Heart right ventricle (tissue), 16 donors: ENCODE data around the gene RASSF8. TPM values are rescaled to one million over a fixed set of nuclear protein-coding genes. Genes with fewer than 3 reads are reported as not detected.
A peak's percentile ranks its signal among the peaks of the same experiment; 100 is the strongest.

ENCODE experiments used
- ATAC-seq, 8 donors: fragments of 200-7000 bp; cut with Tn5 transposase; one replicate each; pipeline ENCODE4 v1.9.1; 2020; ENCODE audit warnings: mild to moderate bottlenecking in 8 of 8, moderate library complexity in 8 of 8, moderate number of reproducible peaks in 1 of 8
- DNase-seq, 2 donors: peaks; one replicate each; pipeline ENCODE4 v3.0.0-alpha.2; 2020
- H3K27ac ChIP-seq, 10 donors: fragments of 200-600 bp; sonication (generic) in 2 of 10; one replicate each; pipeline versions ENCODE4 v1.5.0 to v1.8.0; 2020 to 2022; ENCODE audit warnings: mild to moderate bottlenecking in 3 of 10
- H3K27me3 ChIP-seq, 7 donors: fragments of 200-600 bp; one replicate each; pipeline ENCODE4 v1.8.0; 2021 to 2022; ENCODE audit warnings: mild to moderate bottlenecking in 2 of 7
- H3K36me3 ChIP-seq, 9 donors: fragments of 200-600 bp; sonication (generic) in 1 of 9; one replicate each; pipeline versions ENCODE4 v1.5.0 to v1.8.0; 2020 to 2022; ENCODE audit warnings: mild to moderate bottlenecking in 2 of 9
- H3K4me1 ChIP-seq, 9 donors: fragments of 200-600 bp; sonication (generic) in 1 of 9; one replicate each; pipeline versions ENCODE4 v1.5.0 to v1.8.0; 2020 to 2022; ENCODE audit warnings: mild to moderate bottlenecking in 4 of 9
- H3K4me3 ChIP-seq, 10 donors: fragments of 200-600 bp; sonication (generic) in 2 of 10; one replicate each; pipeline versions ENCODE4 v1.5.0 to v1.8.0; 2020 to 2022; ENCODE audit warnings: mild to moderate bottlenecking in 7 of 10, moderate library complexity in 2 of 10
- H3K9me3 ChIP-seq, 11 donors: fragments of 200-600 bp in 10 of 11; sonication (generic) in 2 of 11; one replicate each; pipeline versions ENCODE4 v1.5.0 to v1.8.0; 2013 to 2022; ENCODE audit warnings: mild to moderate bottlenecking in 2 of 11, control low read depth in 1 of 11, moderate library complexity in 1 of 11
- WGBS, 2 donors: extraction: QIAGEN DNeasy Blood & Tissue Kit; methylation state at CpG; one replicate each; pipeline ENCODE4 v1.1.7; 2013; ENCODE audit warnings: inconsistent platforms in 1 of 2; 5-methylcytosine and 5-hydroxymethylcytosine counted together
- intact Hi-C, 10 donors: fragments of 100-400 bp; cut with DNase I; formaldehyde crosslinking; loops; one replicate each; pipeline versions ENCODE4 v1.11.1 to v1.14.2; 2022
- polyA plus RNA-seq, 2 donors: library from polyadenylated mRNA; stranded (reverse); fragments of 200-250 nt; gene quantifications; one replicate each; pipeline ENCODE4 v1.2.3, GENCODE V29; 2013
- total RNA-seq, 10 donors: library from RNA; stranded (reverse); fragmentation: NEBNext Ultra II Directional in 3 of 10; extraction: Animal tissue kit (Norgen Biotek cat#: 25700) in 3 of 10; gene quantifications; one replicate each; pipeline versions ENCODE4 v1.2.1 to v1.2.4, GENCODE V29; 2021 to 2023
- TF ChIP-seq, protein P1 (sequence below), 9 donors: fragments of 200-600 bp; sonication (generic) in 2 of 9; IDR thresholded peaks; one replicate each; pipeline versions ENCODE4 v1.5.0 to v1.8.0; 2021 to 2022; ENCODE audit warnings: antibody characterized with exemption in 9 of 9, mild to moderate bottlenecking in 5 of 9, moderate library complexity in 1 of 9
- donor health status: Arrhythmogenic right ventricular cardiomyopathy.
- donor health status: ischemic (EF 13 %, LVEDD 7.1; RV severe dilation, severe dysfunction).
- donor health status: healthy with polysubstance abuse.
- donor health status: DM: no; HTN: yes; CAD: no.
- donor health status: DM: no; HTN: no; CAD: no.
- donor health status: ischemic (EF 25% LVEDD 6.9; RV normal size, moderate dysfunction).
- donor health status: ischemic (EF 25% LVEDD 5.7; RV mildly dilated, moderate dysfunction).
- donor health status: healthy.
- donor health status: DM: yes; HTN: yes; CAD: no.
- donor health status: Ischemic cardiomyopathy.
- donor health status: ischemic (EF 35%, LVEDD 5.7; RV mildly dilated, moderate dysfunction).
- donor health status: nonischemic (EF 11% LVEDD 7.7; RV severe dilation, severe dysfunction).
- donor health status: DM: yes; HTN: yes; CAD: no.
- donor health status: PGD.
- donor health status: ischemic (EF 29% LVEDD 5.4; RV normal size, mild dysfunction).
- donor health status: nonischemic (EF 23%, LVEDD 6.1; RV moderate dilation, normal function).

Gene RASSF8
- total and polyA plus RNA-seq, 12 donors = 5.7 to 43.9 (median 28.9) TPM

DNA sequence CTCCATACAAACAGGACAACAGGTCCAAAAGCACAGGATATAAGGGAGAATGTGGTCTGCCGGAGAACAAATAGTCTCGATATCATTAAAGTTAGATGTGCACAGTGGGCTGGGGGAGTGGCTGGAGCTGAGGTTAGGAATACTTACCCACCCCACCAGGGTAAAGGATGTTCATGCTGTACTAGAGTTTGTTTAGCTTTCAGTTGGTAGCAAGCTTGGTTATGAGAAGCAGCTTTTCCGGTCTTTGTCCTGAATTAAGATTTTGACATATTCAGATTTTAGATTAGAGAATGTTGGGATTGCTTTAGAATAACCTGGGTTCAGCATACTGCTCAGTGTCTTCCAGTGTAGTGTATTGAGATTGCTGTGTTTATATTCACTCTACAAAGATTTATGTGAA is 16.7 kb downstream of the RASSF8 start:
- ATAC-seq (no peak), DNase-seq (no peak)
- Histone ChIP-seq H3K4me3 (no peak overlapping the region), H3K9me3 (no peaks in the 10 kb centered on the region), H3K4me1 (peaks cover 3 to 85% (median 31%) of the 10 kb centered on the region in 9 donors), H3K36me3 (no peaks in the 10 kb centered on the region), H3K27ac (peak overlapping the region in 3 of 10 donors; percentile 17 to 30 (median 21)), H3K27me3 (no peaks in the 10 kb centered on the region)
- TF ChIP-seq, protein P1, sequence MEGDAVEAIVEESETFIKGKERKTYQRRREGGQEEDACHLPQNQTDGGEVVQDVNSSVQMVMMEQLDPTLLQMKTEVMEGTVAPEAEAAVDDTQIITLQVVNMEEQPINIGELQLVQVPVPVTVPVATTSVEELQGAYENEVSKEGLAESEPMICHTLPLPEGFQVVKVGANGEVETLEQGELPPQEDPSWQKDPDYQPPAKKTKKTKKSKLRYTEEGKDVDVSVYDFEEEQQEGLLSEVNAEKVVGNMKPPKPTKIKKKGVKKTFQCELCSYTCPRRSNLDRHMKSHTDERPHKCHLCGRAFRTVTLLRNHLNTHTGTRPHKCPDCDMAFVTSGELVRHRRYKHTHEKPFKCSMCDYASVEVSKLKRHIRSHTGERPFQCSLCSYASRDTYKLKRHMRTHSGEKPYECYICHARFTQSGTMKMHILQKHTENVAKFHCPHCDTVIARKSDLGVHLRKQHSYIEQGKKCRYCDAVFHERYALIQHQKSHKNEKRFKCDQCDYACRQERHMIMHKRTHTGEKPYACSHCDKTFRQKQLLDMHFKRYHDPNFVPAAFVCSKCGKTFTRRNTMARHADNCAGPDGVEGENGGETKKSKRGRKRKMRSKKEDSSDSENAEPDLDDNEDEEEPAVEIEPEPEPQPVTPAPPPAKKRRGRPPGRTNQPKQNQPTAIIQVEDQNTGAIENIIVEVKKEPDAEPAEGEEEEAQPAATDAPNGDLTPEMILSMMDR (IDR thresholded peaks at IDR 0.05) = no peak
- intact Hi-C loops = loop anchor here in 1 of 10 donors (5.0 kb wide), 1 partner anchor 37 kb away; no protein-coding TSS in a partner anchor
- 77 to 80% methylated on average over 3 of the region's 3 CpGs for WGBS, 2 donors

DNA sequence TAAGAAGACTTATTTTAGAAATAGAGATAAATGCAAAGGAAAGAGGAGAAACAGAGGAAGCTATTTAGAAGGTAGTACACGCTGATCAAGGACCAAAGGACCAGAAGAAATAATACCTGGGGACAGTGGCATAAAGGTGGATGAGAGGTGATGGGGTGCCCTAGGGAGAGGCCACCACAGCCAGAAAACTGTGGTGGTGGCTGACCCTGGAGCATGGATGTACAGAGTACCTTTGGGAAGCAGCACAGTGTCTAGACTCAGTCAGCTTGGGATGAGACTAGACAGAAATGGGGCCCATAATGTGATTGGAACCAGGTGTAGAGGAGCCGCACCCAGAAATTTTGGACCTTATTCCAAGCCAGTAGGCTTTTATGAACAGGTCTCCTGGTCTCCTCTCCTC is 17.2 kb downstream of the RASSF8 start:
- Histone ChIP-seq H3K4me1 (peaks cover 3 to 79% (median 31%) of the 10 kb centered on the region in 9 donors), H3K36me3 (no peaks in the 10 kb centered on the region), H3K27me3 (no peaks in the 10 kb centered on the region), H3K4me3 (peak overlapping the region in 2 of 10 donors; percentile 0 to 19), H3K27ac (peak overlapping the region in 4 of 10 donors; percentile 21 to 36 (median 28)), H3K9me3 (no peaks in the 10 kb centered on the region)
- 91 to 94% methylated on average over 2 of the region's 2 CpGs for WGBS, 2 donors
- peak in 4 of 8 donors; percentile 16 to 29 (median 21) for ATAC-seq
- TF ChIP-seq, protein P1 (IDR thresholded peaks at IDR 0.05) = no peak
- intact Hi-C loops = loop anchor here in 1 of 10 donors (5.0 kb wide), 1 partner anchor 37 kb away; no protein-coding TSS in a partner anchor
- DNase-seq = no peak

DNA sequence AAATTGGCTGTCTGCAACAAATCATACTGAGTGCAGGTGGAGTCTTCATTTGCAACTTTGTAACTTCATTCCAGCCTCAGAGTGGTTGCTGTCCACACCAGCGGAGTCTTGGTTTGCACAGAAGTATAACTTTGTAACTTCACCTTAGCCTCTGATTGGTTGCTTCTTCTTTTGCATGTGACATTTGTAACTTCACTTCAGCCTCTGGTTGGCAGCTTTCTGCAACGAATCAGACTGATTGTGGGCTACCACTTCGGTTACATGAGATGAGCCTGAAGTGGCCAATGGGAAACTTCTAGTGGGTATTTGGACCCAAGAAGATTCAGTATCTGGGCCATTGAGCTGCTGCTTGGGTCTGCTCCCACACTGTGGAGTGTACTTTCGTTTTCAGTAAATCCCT is 17.8 kb downstream of the RASSF8 start:
- intact Hi-C loops = loop anchor here in 1 of 10 donors (5.0 kb wide), 1 partner anchor 36 kb away; no protein-coding TSS in a partner anchor
- Histone ChIP-seq H3K9me3 (no peaks in the 10 kb centered on the region), H3K27me3 (no peaks in the 10 kb centered on the region), H3K4me1 (peaks cover 3 to 74% (median 28%) of the 10 kb centered on the region in 9 donors), H3K4me3 (peak overlapping the region in 3 of 10 donors; percentile 0 to 19 (median 11)), H3K27ac (peak overlapping the region in 3 of 10 donors; percentile 21 to 36 (median 30)), H3K36me3 (no peaks in the 10 kb centered on the region)
- DNase-seq = no peak
- TF ChIP-seq, protein P1 (IDR thresholded peaks at IDR 0.05) = no peak
- 79 to 90% methylated on average over 4 of the region's 4 CpGs for WGBS, 2 donors
- ATAC-seq = peak in 1 of 8 donors; percentile 23

DNA sequence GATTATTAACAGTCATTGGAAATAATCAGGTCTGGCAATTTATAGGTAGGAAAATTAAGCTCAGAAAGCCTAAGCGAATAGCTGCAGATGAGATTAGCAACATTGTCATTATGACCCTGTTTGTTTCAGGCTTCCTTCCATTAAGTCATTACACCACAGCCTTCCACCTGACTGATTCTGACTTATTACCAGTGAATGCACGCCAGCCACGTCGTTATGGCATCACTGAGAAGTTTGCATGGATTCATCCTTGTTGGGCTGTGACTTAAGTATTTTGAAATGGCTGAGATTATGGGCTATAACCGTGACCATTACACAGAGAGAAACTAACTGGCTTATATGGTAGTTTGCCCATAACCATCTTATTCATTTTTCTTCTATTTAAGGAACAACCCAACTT is 18.6 kb downstream of the RASSF8 start:
- Histone ChIP-seq H3K27ac (peak overlapping the region in 1 of 10 donors; percentile 10), H3K9me3 (no peaks in the 10 kb centered on the region), H3K4me3 (no peak overlapping the region), H3K36me3 (no peaks in the 10 kb centered on the region), H3K27me3 (no peaks in the 10 kb centered on the region), H3K4me1 (peaks cover 3 to 70% (median 22%) of the 10 kb centered on the region in 9 donors)
- TF ChIP-seq, protein P1 (IDR thresholded peaks at IDR 0.05) = no peak
- DNase-seq (no peak), ATAC-seq (no peak)
- intact Hi-C loops = loop anchor here in 1 of 10 donors (5.0 kb wide), 1 partner anchor 35 kb away; no protein-coding TSS in a partner anchor
- WGBS, 2 donors = 93 to 95% methylated on average over 5 of the region's 5 CpGs
